GDM1 (cell line): ENCODE results near the gene FBXO31.
A peak's percentile ranks its signal among the peaks of the same experiment; 100 is the strongest.

Experiments
- DNase-seq: peaks from one replicate; lab custom pipeline; 2025; lab: John Stamatoyannopoulos, UW

The FBXO31 gene

GRCh38 chr16:87278191-87279093 is 105.1 kb downstream of the FBXO31 start:
- DNase-seq: peak; percentile 30
